NCI-H1092 treated with DMSO at 0.1 percent for 48 hours (cell line): ENCODE data around the gene SEZ6.

ENCODE experiments used
- DNase-seq: peaks from one replicate; lab custom pipeline; 2025; lab: John Stamatoyannopoulos, UW

The SEZ6 gene

GRCh38 chr17:28975646-28976045, 30.2 kb downstream of the SEZ6 start:
- DNase-seq, result no peak

- DNase-seq, result no peak
Observed at GRCh38 chr17:28975031-28975430, 30.8 kb downstream of the SEZ6 start.

GRCh38 chr17:28974451-28974850, 31.4 kb downstream of the SEZ6 start:
- DNase-seq, result no peak

GRCh38 chr17:28973425-28973824, 32.4 kb downstream of the SEZ6 start:
- peak; percentile 82 for DNase-seq

GRCh38 chr17:28972437-28972836, 33.4 kb downstream of the SEZ6 start:
- DNase-seq, result no peak

- no peak for DNase-seq
Observed at GRCh38 chr17:28970879-28971278, 35.0 kb downstream of the SEZ6 start.

GRCh38 chr17:28969706-28970393, 36.0 kb downstream of the SEZ6 start:
- no peak for DNase-seq

GRCh38 chr17:28968914-28969295, 36.9 kb downstream of the SEZ6 start:
- DNase-seq, result no peak

GRCh38 chr17:28968231-28968913, 37.5 kb downstream of the SEZ6 start:
- DNase-seq, result no peak

GRCh38 chr17:28967221-28968135, 38.4 kb downstream of the SEZ6 start:
- DNase-seq, result no peak

- no peak for DNase-seq
Observed at GRCh38 chr17:28963841-28964240, 42.0 kb downstream of the SEZ6 start.

GRCh38 chr17:28963055-28963611, 42.7 kb downstream of the SEZ6 start:
- DNase-seq, result no peak

- no peak for DNase-seq
Observed at GRCh38 chr17:28961391-28961790, 44.4 kb downstream of the SEZ6 start.

- DNase-seq, result no peak
Observed at GRCh38 chr17:28960256-28961061, 45.4 kb downstream of the SEZ6 start.

GRCh38 chr17:28959471-28959871, 46.4 kb downstream of the SEZ6 start:
- no peak for DNase-seq

- DNase-seq, result no peak
Observed at GRCh38 chr17:28958820-28959455, 46.9 kb downstream of the SEZ6 start.

GRCh38 chr17:28957992-28958355, 47.9 kb downstream of the SEZ6 start:
- no peak for DNase-seq

- no peak for DNase-seq
Observed at GRCh38 chr17:28957277-28957991, 48.4 kb downstream of the SEZ6 start.

- DNase-seq, result no peak
Observed at GRCh38 chr17:28956861-28957260, 49.0 kb downstream of the SEZ6 start.

- DNase-seq, result no peak
Observed at GRCh38 chr17:28956112-28956511, 49.7 kb downstream of the SEZ6 start.

GRCh38 chr17:28955408-28955807, 50.4 kb downstream of the SEZ6 start:
- no peak for DNase-seq
